ENCODE measurements around the gene TMEM91.

The TMEM91 gene

GRCh38 chr19:41399091-41399490 is 22.8 kb downstream of the TMEM91 start:
- no peak overlapping the region for H3K4me3 ChIP-seq (ENCODE audit: low read depth, low read length)
- H3K27ac ChIP-seq = no peak overlapping the region
- H3K36me3 ChIP-seq = peaks cover 7% of the 10 kb centered on the region
- no peaks in the 10 kb centered on the region for H3K9me3 ChIP-seq (ENCODE audit: severe bottlenecking)
- TF ChIP-seq CTCF (IDR thresholded peaks at IDR 0.05; ENCODE audit: low read depth, low read length) = no peak
- no peak for DNase-seq
- H3K27me3 ChIP-seq (ENCODE audit: insufficient read depth, low read depth, severe bottlenecking) = no peaks in the 10 kb centered on the region

GRCh38 chr19:41399525-41399924 is 23.2 kb downstream of the TMEM91 start:
- H3K27ac ChIP-seq = no peak overlapping the region
- peaks cover 4% of the 10 kb centered on the region for H3K36me3 ChIP-seq
- no peaks in the 10 kb centered on the region for H3K9me3 ChIP-seq (ENCODE audit: severe bottlenecking)
- no peak for DNase-seq
- TF ChIP-seq CTCF (IDR thresholded peaks at IDR 0.05; ENCODE audit: low read depth, low read length) = no peak
- no peaks in the 10 kb centered on the region for H3K27me3 ChIP-seq (ENCODE audit: insufficient read depth, low read depth, severe bottlenecking)
- H3K4me3 ChIP-seq (ENCODE audit: low read depth, low read length) = no peak overlapping the region

GRCh38 chr19:41401483-41401882 is 25.1 kb downstream of the TMEM91 start:
- no peak for TF ChIP-seq CTCF (IDR thresholded peaks at IDR 0.05; ENCODE audit: low read depth, low read length)
- no peaks in the 10 kb centered on the region for H3K9me3 ChIP-seq (ENCODE audit: severe bottlenecking)
- H3K4me3 ChIP-seq (ENCODE audit: low read depth, low read length) = no peak overlapping the region
- no peak overlapping the region for H3K27ac ChIP-seq
- H3K36me3 ChIP-seq = peaks cover 3% of the 10 kb centered on the region; the same call in 1 of the 2 replicates
- no peaks in the 10 kb centered on the region for H3K27me3 ChIP-seq (ENCODE audit: insufficient read depth, low read depth, severe bottlenecking)
- DNase-seq = no peak

GRCh38 chr19:41402010-41402409 is 25.7 kb downstream of the TMEM91 start:
- DNase-seq = no peak
- Histone ChIP-seq H3K27ac (no peak overlapping the region), H3K4me3 (ENCODE audit: low read depth, low read length) (no peak overlapping the region), H3K9me3 (ENCODE audit: severe bottlenecking) (no peaks in the 10 kb centered on the region), H3K36me3 (peaks cover 3% of the 10 kb centered on the region; the same call in 1 of the 2 replicates), H3K27me3 (ENCODE audit: insufficient read depth, low read depth, severe bottlenecking) (no peaks in the 10 kb centered on the region)
- TF ChIP-seq CTCF (IDR thresholded peaks at IDR 0.05; ENCODE audit: low read depth, low read length) = no peak

- H3K27ac ChIP-seq = no peak overlapping the region
- H3K4me3 ChIP-seq (ENCODE audit: low read depth, low read length) = no peak overlapping the region
- no peak for DNase-seq
- no peak for TF ChIP-seq CTCF (IDR thresholded peaks at IDR 0.05; ENCODE audit: low read depth, low read length)
- no peaks in the 10 kb centered on the region for H3K27me3 ChIP-seq (ENCODE audit: insufficient read depth, low read depth, severe bottlenecking)
- no peaks in the 10 kb centered on the region for H3K9me3 ChIP-seq (ENCODE audit: severe bottlenecking)
- H3K36me3 ChIP-seq = peaks cover 3% of the 10 kb centered on the region; the same call in 1 of the 2 replicates
These were observed 27.0 kb downstream of the TMEM91 start for GRCh38 chr19:41403181-41403970.

- DNase-seq = no peak
- H3K27me3 ChIP-seq (ENCODE audit: insufficient read depth, low read depth, severe bottlenecking) = no peaks in the 10 kb centered on the region
- no peaks in the 10 kb centered on the region for H3K9me3 ChIP-seq (ENCODE audit: severe bottlenecking)
- no peak overlapping the region for H3K4me3 ChIP-seq (ENCODE audit: low read depth, low read length)
- H3K27ac ChIP-seq = no peak overlapping the region
- peaks cover 3% of the 10 kb centered on the region; the same call in 1 of the 2 replicates for H3K36me3 ChIP-seq
- no peak for TF ChIP-seq CTCF (IDR thresholded peaks at IDR 0.05; ENCODE audit: low read depth, low read length)
These were observed 29.4 kb downstream of the TMEM91 start for GRCh38 chr19:41405776-41406175.
